Measurements from ENCODE around the gene PDSS2.
A peak's percentile ranks its signal among the peaks of the same experiment; 100 is the strongest.

The PDSS2 gene

GRCh38 chr6:107491760-107492660 is 32.6 kb upstream of the PDSS2 start:
- H2AFZ ChIP-seq (ENCODE audit: insufficient read depth, low read length, poor library complexity): no peak overlapping the region
- WGBS (ENCODE audit: extremely low coverage, insufficient coverage, insufficient read length): no CpG with 5 or more reads among the region's 14 CpGs
- H3K79me2 ChIP-seq (ENCODE audit: control insufficient read depth, insufficient read depth, low read length, poor library complexity): no peaks in the 10 kb centered on the region
- no peak overlapping the region for H3K9ac ChIP-seq (ENCODE audit: low read length)
- no peak overlapping the region for H3K4me3 ChIP-seq (ENCODE audit: low read depth, low read length)
- H3K4ac ChIP-seq (ENCODE audit: low read depth, low read length): no peak overlapping the region
- H4K91ac ChIP-seq (ENCODE audit: low read depth, low read length): no peak overlapping the region
- no peak overlapping the region for H4K8ac ChIP-seq (ENCODE audit: low read depth, low read length)
- H3K27me3 ChIP-seq (ENCODE audit: insufficient read depth, low read length): peaks cover 42% of the 10 kb centered on the region
- no peak overlapping the region for H3K23ac ChIP-seq (ENCODE audit: low read length)
- no peaks in the 10 kb centered on the region for H3K36me3 ChIP-seq (ENCODE audit: control insufficient read depth in 1 of 2, insufficient read depth in 2 of 2, low read length in 2 of 2)
- H3K27ac ChIP-seq (ENCODE audit: low read depth, low read length): no peak overlapping the region
- no peaks in the 10 kb centered on the region for H3K9me3 ChIP-seq (ENCODE audit: insufficient read depth, low read depth, low read length)
- no peak overlapping the region for H4K12ac ChIP-seq (ENCODE audit: low read depth, low read length)
- no peak overlapping the region for H3K4me2 ChIP-seq (ENCODE audit: low read length)
- no peak overlapping the region for H2AK5ac ChIP-seq (ENCODE audit: low read length)
- H2BK5ac ChIP-seq (ENCODE audit: low read depth, low read length, poor library complexity): no peak overlapping the region
- H3K79me1 ChIP-seq (ENCODE audit: low read length): no peaks in the 10 kb centered on the region
- H3K4me1 ChIP-seq (ENCODE audit: control insufficient read depth in 1 of 2, insufficient read depth in 2 of 2, low read length in 2 of 2): peaks cover 15% of the 10 kb centered on the region in 2 experiments
- H3K18ac ChIP-seq (ENCODE audit: low read length): no peak overlapping the region
- no peak overlapping the region for H2BK120ac ChIP-seq (ENCODE audit: insufficient read depth, low read length, poor library complexity)
- no peak for DNase-seq
- H3K14ac ChIP-seq (ENCODE audit: low read length): no peak overlapping the region
- H2BK12ac ChIP-seq (ENCODE audit: low read length): no peak overlapping the region

GRCh38 chr6:107491138-107491609 is 31.8 kb upstream of the PDSS2 start:
- no peak overlapping the region for H2AK5ac ChIP-seq (ENCODE audit: low read length)
- no peaks in the 10 kb centered on the region for H3K9me3 ChIP-seq (ENCODE audit: insufficient read depth, low read depth, low read length)
- peak overlapping the region; percentile 86 for H3K4me2 ChIP-seq (ENCODE audit: low read length)
- H2BK12ac ChIP-seq (ENCODE audit: low read length): no peak overlapping the region
- peaks cover 15% of the 10 kb centered on the region in 2 experiments for H3K4me1 ChIP-seq (ENCODE audit: control insufficient read depth in 1 of 2, insufficient read depth in 2 of 2, low read length in 2 of 2)
- no peak overlapping the region for H4K91ac ChIP-seq (ENCODE audit: low read depth, low read length)
- no peak overlapping the region for H3K9ac ChIP-seq (ENCODE audit: low read length)
- no peak overlapping the region for H2BK5ac ChIP-seq (ENCODE audit: low read depth, low read length, poor library complexity)
- no peak overlapping the region for H3K4ac ChIP-seq (ENCODE audit: low read depth, low read length)
- peak overlapping the region; percentile 45 for H3K4me3 ChIP-seq (ENCODE audit: low read depth, low read length)
- H2AFZ ChIP-seq (ENCODE audit: insufficient read depth, low read length, poor library complexity): no peak overlapping the region
- H4K12ac ChIP-seq (ENCODE audit: low read depth, low read length): no peak overlapping the region
- no peak overlapping the region for H3K27ac ChIP-seq (ENCODE audit: low read depth, low read length)
- no peaks in the 10 kb centered on the region for H3K79me2 ChIP-seq (ENCODE audit: control insufficient read depth, insufficient read depth, low read length, poor library complexity)
- H3K23ac ChIP-seq (ENCODE audit: low read length): no peak overlapping the region
- H3K36me3 ChIP-seq (ENCODE audit: control insufficient read depth in 1 of 2, insufficient read depth in 2 of 2, low read length in 2 of 2): no peaks in the 10 kb centered on the region
- no CpG with 5 or more reads among the region's 38 CpGs for WGBS (ENCODE audit: extremely low coverage, insufficient coverage, insufficient read length)
- no peak overlapping the region for H3K14ac ChIP-seq (ENCODE audit: low read length)
- DNase-seq: peak in 1 of 2 donors; percentile 6
- no peak overlapping the region for H4K8ac ChIP-seq (ENCODE audit: low read depth, low read length)
- H3K79me1 ChIP-seq (ENCODE audit: low read length): no peaks in the 10 kb centered on the region
- H2BK120ac ChIP-seq (ENCODE audit: insufficient read depth, low read length, poor library complexity): no peak overlapping the region
- H3K18ac ChIP-seq (ENCODE audit: low read length): no peak overlapping the region
- peaks cover 42% of the 10 kb centered on the region for H3K27me3 ChIP-seq (ENCODE audit: insufficient read depth, low read length)

GRCh38 chr6:107490566-107491137 is 31.3 kb upstream of the PDSS2 start:
- H3K4ac ChIP-seq (ENCODE audit: low read depth, low read length): no peak overlapping the region
- H3K4me3 ChIP-seq (ENCODE audit: low read depth, low read length): peak overlapping the region; percentile 80
- peaks cover 15% of the 10 kb centered on the region in 2 experiments for H3K4me1 ChIP-seq (ENCODE audit: control insufficient read depth in 1 of 2, insufficient read depth in 2 of 2, low read length in 2 of 2)
- no peak overlapping the region for H2AK5ac ChIP-seq (ENCODE audit: low read length)
- H3K9ac ChIP-seq (ENCODE audit: low read length): no peak overlapping the region
- no peak overlapping the region for H3K18ac ChIP-seq (ENCODE audit: low read length)
- no peaks in the 10 kb centered on the region for H3K9me3 ChIP-seq (ENCODE audit: insufficient read depth, low read depth, low read length)
- no peak overlapping the region for H4K12ac ChIP-seq (ENCODE audit: low read depth, low read length)
- H4K8ac ChIP-seq (ENCODE audit: low read depth, low read length): no peak overlapping the region
- no peaks in the 10 kb centered on the region for H3K36me3 ChIP-seq (ENCODE audit: control insufficient read depth in 1 of 2, insufficient read depth in 2 of 2, low read length in 2 of 2)
- H3K14ac ChIP-seq (ENCODE audit: low read length): no peak overlapping the region
- H4K91ac ChIP-seq (ENCODE audit: low read depth, low read length): no peak overlapping the region
- DNase-seq: no peak
- no peaks in the 10 kb centered on the region for H3K79me2 ChIP-seq (ENCODE audit: control insufficient read depth, insufficient read depth, low read length, poor library complexity)
- H3K27me3 ChIP-seq (ENCODE audit: insufficient read depth, low read length): peaks cover 42% of the 10 kb centered on the region
- no peaks in the 10 kb centered on the region for H3K79me1 ChIP-seq (ENCODE audit: low read length)
- WGBS (ENCODE audit: extremely low coverage, insufficient coverage, insufficient read length): no CpG with 5 or more reads among the region's 30 CpGs
- H3K23ac ChIP-seq (ENCODE audit: low read length): no peak overlapping the region
- no peak overlapping the region for H2AFZ ChIP-seq (ENCODE audit: insufficient read depth, low read length, poor library complexity)
- H3K4me2 ChIP-seq (ENCODE audit: low read length): peak overlapping the region; percentile 86
- no peak overlapping the region for H3K27ac ChIP-seq (ENCODE audit: low read depth, low read length)
- no peak overlapping the region for H2BK120ac ChIP-seq (ENCODE audit: insufficient read depth, low read length, poor library complexity)
- no peak overlapping the region for H2BK12ac ChIP-seq (ENCODE audit: low read length)
- H2BK5ac ChIP-seq (ENCODE audit: low read depth, low read length, poor library complexity): no peak overlapping the region

- Histone ChIP-seq H3K4me1 (ENCODE audit: control insufficient read depth in 1 of 2, insufficient read depth in 2 of 2, low read length in 2 of 2) (peaks cover 15% of the 10 kb centered on the region in 2 experiments), H3K27ac (ENCODE audit: low read depth, low read length) (no peak within 1 kb of the TSS)
These were observed 30.5 kb upstream of the PDSS2 start, which contains the start of gene SOBP for GRCh38 chr6:107489636-107490565. SOBP (plus strand) TSS chr6:107490117; CDS start chr6:107490617, 500 bp downstream.

More at GRCh38 chr6:107489636-107490565, 30.5 kb upstream of the PDSS2 start, which contains the start of gene SOBP:
- Histone ChIP-seq H2BK120ac (ENCODE audit: insufficient read depth, low read length, poor library complexity) (no peak within 1 kb of the TSS), H4K8ac (ENCODE audit: low read depth, low read length) (no peak within 1 kb of the TSS), H3K23ac (ENCODE audit: low read length) (no peak within 1 kb of the TSS), H3K79me1 (ENCODE audit: low read length) (no peaks in the 10 kb centered on the region), H3K9ac (ENCODE audit: low read length) (no peak within 1 kb of the TSS), H3K14ac (ENCODE audit: low read length) (no peak within 1 kb of the TSS), H3K27me3 (ENCODE audit: insufficient read depth, low read length) (peaks cover 42% of the 10 kb centered on the region), H2AFZ (ENCODE audit: insufficient read depth, low read length, poor library complexity) (peak within 1 kb of the TSS; percentile 84), H3K4me3 (ENCODE audit: low read depth, low read length) (peak within 1 kb of the TSS; percentile 80), H3K4me2 (ENCODE audit: low read length) (peak within 1 kb of the TSS; percentile 86), H2AK5ac (ENCODE audit: low read length) (no peak within 1 kb of the TSS), H3K36me3 (ENCODE audit: control insufficient read depth in 1 of 2, insufficient read depth in 2 of 2, low read length in 2 of 2) (no peaks in the 10 kb centered on the region), H2BK5ac (ENCODE audit: low read depth, low read length, poor library complexity) (no peak within 1 kb of the TSS), H3K79me2 (ENCODE audit: control insufficient read depth, insufficient read depth, low read length, poor library complexity) (no peaks in the 10 kb centered on the region), H3K9me3 (ENCODE audit: insufficient read depth, low read depth, low read length) (no peaks in the 10 kb centered on the region), H4K91ac (ENCODE audit: low read depth, low read length) (no peak within 1 kb of the TSS), H4K12ac (ENCODE audit: low read depth, low read length) (no peak within 1 kb of the TSS), H3K18ac (ENCODE audit: low read length) (no peak within 1 kb of the TSS), H2BK12ac (ENCODE audit: low read length) (no peak within 1 kb of the TSS), H3K4ac (ENCODE audit: low read depth, low read length) (no peak within 1 kb of the TSS)
- no CpG with 5 or more reads among the region's 130 CpGs for WGBS (ENCODE audit: extremely low coverage, insufficient coverage, insufficient read length)
- peak in 1 of 2 donors; percentile 47 for DNase-seq
